WTC11 (cell line): ENCODE results near the gene WDR26.
"Not testable (repeated sequence)": the region's sequence is repeated elsewhere in the genome, so short reads cannot be mapped to it uniquely, and the experiment has no call there.

ENCODE experiments used
- ATF2 ChIP-seq: sonication (generic); formaldehyde crosslinking; IDR thresholded peaks from 2 replicates; pipeline ENCODE4 v1.8.1; 2022; ENCODE audit warnings: low read depth, missing genetic modification reagents, borderline replicate concordance
- CTCF ChIP-seq: fragments of 200-600 bp; IDR thresholded peaks from 2 replicates; pipeline ENCODE4 v1.8.0; 2022; ENCODE audit warnings: antibody characterized with exemption
- SMAD3 ChIP-seq: sonication (generic); formaldehyde crosslinking; IDR thresholded peaks from 2 replicates; pipeline ENCODE4 v1.8.0; 2022; ENCODE audit warnings: missing genetic modification reagents, mild to moderate bottlenecking, borderline replicate concordance

GRCh38 chr1:224426869-224427268 is 7.7 kb downstream of the WDR26 start:
- TF ChIP-seq SMAD3 (CRISPR knock-in tag); ATF2 (CRISPR knock-in tag); CTCF: not testable (repeated sequence)
